ENCODE results near the gene KIF13A. TPM values are rescaled to one million over a fixed set of nuclear protein-coding genes. Genes with fewer than 3 reads are reported as not detected.
"Not testable (repeated sequence)": the region's sequence is repeated elsewhere in the genome, so short reads cannot be mapped to it uniquely, and the experiment has no call there.

Gene KIF13A
- total RNA-seq, 1 donor from 2014 or later, result 29.0 TPM

DNA sequence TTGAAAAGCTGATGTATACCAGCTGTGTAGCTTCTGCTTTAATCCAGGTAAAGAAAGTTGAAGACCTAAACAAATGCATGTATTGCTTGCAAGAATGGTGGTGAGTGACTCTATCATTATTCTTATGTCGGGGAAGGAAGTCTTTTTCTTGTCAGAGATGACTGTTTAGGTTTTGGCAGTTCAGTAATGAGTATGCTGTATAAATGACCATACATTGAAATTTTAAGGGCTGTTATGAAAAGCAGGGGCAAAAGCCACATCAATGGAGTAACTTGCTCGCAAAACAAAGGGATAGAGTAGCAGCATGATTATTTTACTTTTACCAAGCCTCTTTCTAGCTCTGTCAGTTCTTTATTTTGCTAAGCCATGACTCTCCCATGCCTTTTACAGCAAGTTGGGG lies 224.8 kb downstream of the KIF13A start:
- Histone ChIP-seq H3K27me3 (no peaks in the 10 kb centered on the region), H3K36me3 (no peaks in the 10 kb centered on the region), H4K20me1 (ENCODE audit: low read depth) (no peaks in the 10 kb centered on the region), H3K4me2 (no peak overlapping the region), H3K9ac (no peak overlapping the region), H2AFZ (replicated peaks) (no peak overlapping the region), H3K4me3 (no peak overlapping the region), H3K9me3 (ENCODE audit: low read depth) (no peaks in the 10 kb centered on the region), H3K79me2 (ENCODE audit: low read depth) (no peaks in the 10 kb centered on the region), H3K27ac (no peak overlapping the region), H3F3A (ENCODE audit: low read depth) (no peaks in the 10 kb centered on the region), H3K4me1 (no peaks in the 10 kb centered on the region)
- H3K4me1 Mint-ChIP-seq, result no peaks in the 10 kb centered on the region
- TF ChIP-seq, protein P1, sequence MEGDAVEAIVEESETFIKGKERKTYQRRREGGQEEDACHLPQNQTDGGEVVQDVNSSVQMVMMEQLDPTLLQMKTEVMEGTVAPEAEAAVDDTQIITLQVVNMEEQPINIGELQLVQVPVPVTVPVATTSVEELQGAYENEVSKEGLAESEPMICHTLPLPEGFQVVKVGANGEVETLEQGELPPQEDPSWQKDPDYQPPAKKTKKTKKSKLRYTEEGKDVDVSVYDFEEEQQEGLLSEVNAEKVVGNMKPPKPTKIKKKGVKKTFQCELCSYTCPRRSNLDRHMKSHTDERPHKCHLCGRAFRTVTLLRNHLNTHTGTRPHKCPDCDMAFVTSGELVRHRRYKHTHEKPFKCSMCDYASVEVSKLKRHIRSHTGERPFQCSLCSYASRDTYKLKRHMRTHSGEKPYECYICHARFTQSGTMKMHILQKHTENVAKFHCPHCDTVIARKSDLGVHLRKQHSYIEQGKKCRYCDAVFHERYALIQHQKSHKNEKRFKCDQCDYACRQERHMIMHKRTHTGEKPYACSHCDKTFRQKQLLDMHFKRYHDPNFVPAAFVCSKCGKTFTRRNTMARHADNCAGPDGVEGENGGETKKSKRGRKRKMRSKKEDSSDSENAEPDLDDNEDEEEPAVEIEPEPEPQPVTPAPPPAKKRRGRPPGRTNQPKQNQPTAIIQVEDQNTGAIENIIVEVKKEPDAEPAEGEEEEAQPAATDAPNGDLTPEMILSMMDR (IDR thresholded peaks at IDR 0.05), result no peak
- TF ChIP-seq EZH2phosphoT487 (IDR thresholded peaks at IDR 0.05), result no peak
- TF ChIP-seq EZH2 (IDR thresholded peaks at IDR 0.05), result no peak
- H3K9me3 Mint-ChIP-seq, result no peaks in the 10 kb centered on the region
- H3K27me3 Mint-ChIP-seq (ENCODE audit: insufficient read depth, low read depth), result peaks cover 4% of the 10 kb centered on the region
- no peak for DNase-seq (ENCODE audit: low spot score)
- peaks cover 4% of the 10 kb centered on the region for H3K36me3 Mint-ChIP-seq
- no peak overlapping the region for H3K4me3 Mint-ChIP-seq
- H3K27ac Mint-ChIP-seq, result no peak overlapping the region

DNA sequence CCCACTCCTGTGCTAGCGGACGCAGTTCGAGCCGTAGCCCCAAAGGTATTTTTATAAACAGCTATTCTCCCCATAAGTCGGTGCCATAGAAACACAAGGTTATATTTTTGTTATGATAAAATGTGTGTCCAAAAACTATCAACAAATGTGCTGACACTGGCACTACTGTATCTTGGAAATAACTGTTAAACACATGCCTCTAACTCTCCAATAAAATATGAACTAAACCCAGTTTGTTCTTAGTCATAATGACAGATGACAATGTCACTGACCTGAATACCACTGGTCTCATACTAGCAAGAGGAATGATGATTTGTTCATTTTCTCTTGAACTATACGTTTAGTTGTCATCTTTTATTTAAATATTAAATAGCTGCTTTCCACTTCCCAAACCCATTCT lies 229.3 kb downstream of the KIF13A start:
- no peak overlapping the region for H2AFZ ChIP-seq (replicated peaks)
- no peaks in the 10 kb centered on the region for H3K9me3 ChIP-seq (ENCODE audit: low read depth)
- no peak overlapping the region for H3K27ac ChIP-seq
- H3K9ac ChIP-seq, result no peak overlapping the region
- Mint-ChIP-seq H3K4me3 (no peak overlapping the region), H3K36me3 (no peaks in the 10 kb centered on the region), H3K9me3 (no peaks in the 10 kb centered on the region), H3K4me1 (no peaks in the 10 kb centered on the region), H3K27ac (no peak overlapping the region), H3K27me3 (ENCODE audit: insufficient read depth, low read depth) (peaks cover 4% of the 10 kb centered on the region)
- H3K4me2 ChIP-seq, result no peak overlapping the region
- no peaks in the 10 kb centered on the region for H3K4me1 ChIP-seq
- no peaks in the 10 kb centered on the region for H3K27me3 ChIP-seq
- DNase-seq (ENCODE audit: low spot score), result no peak
- TF ChIP-seq EZH2phosphoT487 (IDR thresholded peaks at IDR 0.05), result no peak
- TF ChIP-seq, protein P1 (IDR thresholded peaks at IDR 0.05), result no peak
- no peaks in the 10 kb centered on the region for H3K79me2 ChIP-seq (ENCODE audit: low read depth)
- no peaks in the 10 kb centered on the region for H3K36me3 ChIP-seq
- no peaks in the 10 kb centered on the region for H4K20me1 ChIP-seq (ENCODE audit: low read depth)
- no peak overlapping the region for H3K4me3 ChIP-seq
- H3F3A ChIP-seq (ENCODE audit: low read depth), result no peaks in the 10 kb centered on the region

DNA sequence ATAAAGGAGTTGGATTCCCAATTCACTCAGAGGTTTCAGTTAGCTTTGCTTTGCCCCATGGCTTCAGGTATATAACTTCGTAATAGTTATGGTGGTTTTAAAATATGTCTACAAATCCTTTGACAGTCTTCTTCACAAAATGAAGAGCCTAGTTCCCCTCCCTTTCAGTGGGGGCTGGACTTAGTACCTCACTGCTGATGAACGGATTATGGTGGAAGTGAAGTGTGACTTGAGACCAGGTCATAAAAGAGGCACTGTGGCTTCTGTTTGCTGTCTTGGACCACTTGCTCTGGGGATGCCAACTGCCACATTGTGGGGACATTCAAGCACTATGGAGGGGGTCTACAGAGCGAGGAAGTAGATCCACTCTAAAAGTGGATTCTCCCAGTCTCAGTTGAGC lies 233.2 kb downstream of the KIF13A start:
- Histone ChIP-seq H3K4me2 (no peak overlapping the region), H3K9me3 (ENCODE audit: low read depth) (no peaks in the 10 kb centered on the region), H2AFZ (replicated peaks) (no peak overlapping the region), H3K4me1 (no peaks in the 10 kb centered on the region), H3F3A (ENCODE audit: low read depth) (no peaks in the 10 kb centered on the region), H3K79me2 (ENCODE audit: low read depth) (no peaks in the 10 kb centered on the region), H3K9ac (no peak overlapping the region), H3K27ac (no peak overlapping the region), H3K4me3 (no peak overlapping the region), H3K36me3 (no peaks in the 10 kb centered on the region), H3K27me3 (no peaks in the 10 kb centered on the region), H4K20me1 (ENCODE audit: low read depth) (no peaks in the 10 kb centered on the region)
- no peak overlapping the region for H3K27ac Mint-ChIP-seq
- no peaks in the 10 kb centered on the region for H3K9me3 Mint-ChIP-seq
- H3K4me3 Mint-ChIP-seq, result no peak overlapping the region
- no peak for TF ChIP-seq EZH2 (IDR thresholded peaks at IDR 0.05)
- no peak for TF ChIP-seq EZH2phosphoT487 (IDR thresholded peaks at IDR 0.05)
- TF ChIP-seq, protein P1 (IDR thresholded peaks at IDR 0.05), result no peak
- H3K4me1 Mint-ChIP-seq, result no peaks in the 10 kb centered on the region
- peaks cover 4% of the 10 kb centered on the region for H3K27me3 Mint-ChIP-seq (ENCODE audit: insufficient read depth, low read depth)
- DNase-seq (ENCODE audit: low spot score), result no peak
- H3K36me3 Mint-ChIP-seq, result no peaks in the 10 kb centered on the region

DNA sequence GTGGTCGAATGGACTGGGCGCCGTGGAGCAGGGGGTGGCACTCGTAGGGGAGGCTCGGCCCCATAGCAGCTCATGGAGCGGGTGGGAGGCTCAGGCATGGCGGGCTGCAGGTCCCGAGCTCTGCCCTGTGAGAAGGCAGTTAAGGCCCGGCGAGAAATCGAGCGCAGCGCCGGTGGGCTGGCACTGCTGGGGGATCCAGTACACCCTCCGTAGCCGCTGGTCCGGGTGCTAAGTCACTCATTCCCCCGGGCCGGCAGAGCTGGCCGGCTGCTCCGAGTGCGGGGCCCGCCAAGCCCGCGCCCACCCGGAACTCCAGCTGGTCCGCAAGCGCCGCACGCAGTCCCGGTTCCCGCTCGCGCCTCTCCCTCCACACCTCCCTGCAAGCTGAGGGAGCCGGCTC lies 242.1 kb downstream of the KIF13A start:
- H3K36me3 Mint-ChIP-seq, H3K27ac Mint-ChIP-seq: not testable (repeated sequence)

DNA sequence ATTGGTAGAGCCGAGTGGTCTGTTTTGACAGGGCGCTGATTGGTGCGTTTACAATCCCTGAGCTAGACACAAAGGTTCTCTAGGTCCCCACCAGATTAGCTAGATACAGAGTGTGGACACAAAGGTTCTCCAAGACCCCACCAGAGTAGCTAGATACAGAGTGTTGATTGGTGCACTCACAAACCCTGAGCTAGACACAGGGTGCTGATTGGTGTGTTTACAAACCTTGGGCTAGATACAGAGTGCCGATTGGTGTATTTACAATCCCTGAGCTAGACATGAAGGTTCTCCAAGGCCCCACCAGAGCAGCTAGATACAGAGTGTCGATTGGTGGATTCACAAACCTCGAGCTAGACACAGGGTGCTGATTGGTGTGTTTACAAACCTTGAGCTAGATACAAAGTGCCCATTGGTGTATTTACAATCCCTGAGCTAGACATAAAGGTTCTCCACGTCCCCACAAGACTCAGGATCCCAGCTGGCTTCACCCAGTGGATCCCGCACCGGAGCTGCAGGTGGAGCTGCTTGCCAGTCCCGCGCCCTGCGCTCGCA lies 242.6 kb downstream of the KIF13A start:
- H3K27me3 ChIP-seq; H3K4me1 ChIP-seq; H3K9me3 Mint-ChIP-seq; H3K4me3 Mint-ChIP-seq; H4K20me1 ChIP-seq (ENCODE audit: low read depth); H3K4me2 ChIP-seq; H3K27ac Mint-ChIP-seq; H3K79me2 ChIP-seq (ENCODE audit: low read depth); DNase-seq (ENCODE audit: low spot score); H3K4me3 ChIP-seq; H3K4me1 Mint-ChIP-seq; H3K27ac ChIP-seq; H2AFZ ChIP-seq (replicated peaks); H3F3A ChIP-seq (ENCODE audit: low read depth); H3K36me3 Mint-ChIP-seq; H3K9ac ChIP-seq; H3K9me3 ChIP-seq (ENCODE audit: low read depth); H3K27me3 Mint-ChIP-seq (ENCODE audit: insufficient read depth, low read depth); H3K36me3 ChIP-seq: not testable (repeated sequence)

More for the DNA sequence above, 242.1 kb downstream of the KIF13A start:
- H3K4me3 ChIP-seq; H3K9ac ChIP-seq; DNase-seq (ENCODE audit: low spot score); H4K20me1 ChIP-seq (ENCODE audit: low read depth); H3K4me3 Mint-ChIP-seq; H3K27ac ChIP-seq; H3K9me3 ChIP-seq (ENCODE audit: low read depth); H3F3A ChIP-seq (ENCODE audit: low read depth); H3K4me1 Mint-ChIP-seq; H3K9me3 Mint-ChIP-seq; H3K27me3 Mint-ChIP-seq (ENCODE audit: insufficient read depth, low read depth); H3K79me2 ChIP-seq (ENCODE audit: low read depth); H3K36me3 ChIP-seq; H3K4me2 ChIP-seq; H3K4me1 ChIP-seq; H2AFZ ChIP-seq (replicated peaks); H3K27me3 ChIP-seq: not testable (repeated sequence)
